Neural cell (in vitro differentiated cells): ENCODE data around the gene PGAP6. TPM values are rescaled to one million over a fixed set of nuclear protein-coding genes. Genes with fewer than 3 reads are reported as not detected.

Source experiments
- H2AFZ ChIP-seq: fragments of 200-600, 300-800 bp; sonication (generic), shearing (Covaris generic); 2 replicates; pipeline ENCODE4 v1.6.0; 2014; ENCODE audit warnings: low read depth, mild to moderate bottlenecking, antibody characterized with exemption, low read length, moderate library complexity
- H3F3A ChIP-seq: fragments of 200-600 bp; shearing (Covaris generic); 2 replicates; pipeline ENCODE4 v1.6.1; 2016; ENCODE audit warnings: mild to moderate bottlenecking, moderate library complexity, mixed read lengths, antibody characterized with exemption, low read length; ENCODE audit not compliant: insufficient read depth, poor library complexity, severe bottlenecking
- H3K27ac ChIP-seq: fragments of 200-600, 300-800 bp; sonication (generic), shearing (Covaris generic); 2 replicates; pipeline ENCODE4 v1.5.1; 2014; ENCODE audit warnings: mild to moderate bottlenecking, low read length, moderate library complexity
- H3K27me3 ChIP-seq: fragments of 300-800, 200-600 bp; sonication (generic), shearing (Covaris generic); 2 replicates; pipeline ENCODE4 v1.6.0; 2014; ENCODE audit warnings: mild to moderate bottlenecking, low read depth, low read length, moderate library complexity; ENCODE audit not compliant: insufficient read depth
- H3K36me3 ChIP-seq: fragments of 300-800, 200-600 bp; sonication (generic), shearing (Covaris generic); 2 replicates; pipeline ENCODE4 v1.5.1; 2014; ENCODE audit warnings: mild to moderate bottlenecking, antibody characterized with exemption, low read length, moderate library complexity; ENCODE audit not compliant: insufficient read depth
- H3K4me2 ChIP-seq: fragments of 300-800, 200-600 bp; sonication (generic), shearing (Covaris generic); 2 replicates; pipeline ENCODE4 v1.6.0; 2014; ENCODE audit warnings: mild to moderate bottlenecking, low read length
- H3K4me3 ChIP-seq: fragments of 300-800, 200-600 bp; sonication (generic), shearing (Covaris generic); 2 replicates; pipeline ENCODE4 v1.5.1; 2014; ENCODE audit warnings: mild to moderate bottlenecking, low read length, moderate library complexity
- H3K79me2 ChIP-seq: fragments of 200-600 bp; shearing (Covaris generic); replicated peaks from 2 replicates; pipeline ENCODE4 v1.6.0; 2014; ENCODE audit warnings: mild to moderate bottlenecking, low read length, moderate library complexity; ENCODE audit not compliant: insufficient read depth
- H3K9ac ChIP-seq: fragments of 300-800, 200-600 bp; sonication (generic), shearing (Covaris generic); 2 replicates; pipeline ENCODE4 v1.6.1; 2016; ENCODE audit warnings: mild to moderate bottlenecking, low read length, mixed read lengths
- H3K9me2 ChIP-seq: fragments of 200-600 bp; shearing (Covaris generic); 2 replicates; pipeline ENCODE4 v1.6.1; 2016; ENCODE audit warnings: mild to moderate bottlenecking, low read length, mixed read lengths; ENCODE audit not compliant: insufficient read depth
- H3K9me3 ChIP-seq: fragments of 200-600, 300-800 bp; sonication (generic), shearing (Covaris generic); 2 replicates; pipeline ENCODE4 v1.6.1; 2016; ENCODE audit warnings: mild to moderate bottlenecking, mixed run types, low read length, moderate library complexity, mixed read lengths
- H4K20me1 ChIP-seq: fragments of 200-600 bp; shearing (Covaris generic); 2 replicates; pipeline ENCODE4 v1.6.1; 2016; ENCODE audit warnings: mild to moderate bottlenecking, mixed run types; ENCODE audit not compliant: insufficient read depth
- EP300 ChIP-seq: fragments of 450-650 bp; conservative IDR thresholded peaks from 2 replicates; pipeline ENCODE4 v1.6.1; 2014; ENCODE audit warnings: antibody characterized with exemption, mild to moderate bottlenecking, moderate library complexity; ENCODE audit not compliant: poor library complexity, severe bottlenecking
- EZH2 ChIP-seq: fragments of 200-600, 300-800 bp; shearing (Covaris generic), sonication (generic); IDR thresholded peaks from 2 replicates; pipeline ENCODE4 v1.6.1; 2014; ENCODE audit warnings: antibody characterized with exemption, low read length, borderline replicate concordance, mild to moderate bottlenecking; ENCODE audit not compliant: insufficient read depth, poor library complexity, severe bottlenecking
- MXI1 ChIP-seq: fragments of 450-650 bp; conservative IDR thresholded peaks from 2 replicates; pipeline ENCODE4 v1.6.1; 2014; ENCODE audit warnings: antibody characterized with exemption, mild to moderate bottlenecking; ENCODE audit not compliant: poor library complexity, severe bottlenecking
- POLR2AphosphoS5 ChIP-seq: IDR thresholded peaks from 2 replicates; pipeline ENCODE4 v1.6.1; 2012
- RAD21 ChIP-seq: fragments of 450-650 bp; conservative IDR thresholded peaks from 2 replicates; pipeline ENCODE4 v1.6.1; 2014; ENCODE audit warnings: antibody characterized with exemption, mild to moderate bottlenecking, moderate library complexity
- SMC3 ChIP-seq: fragments of 450-650 bp; conservative IDR thresholded peaks from 2 replicates; pipeline ENCODE4 v1.6.1; 2014; ENCODE audit warnings: antibody characterized with exemption, mild to moderate bottlenecking, moderate library complexity; ENCODE audit not compliant: poor library complexity
- TAF1 ChIP-seq: IDR thresholded peaks from 2 replicates; pipeline ENCODE4 v1.6.1; 2012; ENCODE audit warnings: low read depth
- polyA plus RNA-seq: library from polyadenylated mRNA; depleted of rRNA; stranded (reverse); fragments of >200 nt; gene quantifications from 2 replicates; pipeline ENCODE4 v1.2.3, GENCODE V29; 2014
- TF ChIP-seq, protein P1 (sequence below): IDR thresholded peaks from 2 replicates; pipeline ENCODE4 v1.6.1; 2012; ENCODE audit warnings: borderline replicate concordance
- TF ChIP-seq, protein P2 (sequence below): fragments of 450-650 bp; IDR thresholded peaks from 2 replicates; pipeline ENCODE4 v1.5.1; 2014; ENCODE audit warnings: antibody characterized with exemption, mild to moderate bottlenecking, moderate library complexity; ENCODE audit not compliant: poor library complexity, severe bottlenecking

PGAP6 gene
- polyA plus RNA-seq, 1 donor from 2014 or later: 47.3 TPM

DNA sequence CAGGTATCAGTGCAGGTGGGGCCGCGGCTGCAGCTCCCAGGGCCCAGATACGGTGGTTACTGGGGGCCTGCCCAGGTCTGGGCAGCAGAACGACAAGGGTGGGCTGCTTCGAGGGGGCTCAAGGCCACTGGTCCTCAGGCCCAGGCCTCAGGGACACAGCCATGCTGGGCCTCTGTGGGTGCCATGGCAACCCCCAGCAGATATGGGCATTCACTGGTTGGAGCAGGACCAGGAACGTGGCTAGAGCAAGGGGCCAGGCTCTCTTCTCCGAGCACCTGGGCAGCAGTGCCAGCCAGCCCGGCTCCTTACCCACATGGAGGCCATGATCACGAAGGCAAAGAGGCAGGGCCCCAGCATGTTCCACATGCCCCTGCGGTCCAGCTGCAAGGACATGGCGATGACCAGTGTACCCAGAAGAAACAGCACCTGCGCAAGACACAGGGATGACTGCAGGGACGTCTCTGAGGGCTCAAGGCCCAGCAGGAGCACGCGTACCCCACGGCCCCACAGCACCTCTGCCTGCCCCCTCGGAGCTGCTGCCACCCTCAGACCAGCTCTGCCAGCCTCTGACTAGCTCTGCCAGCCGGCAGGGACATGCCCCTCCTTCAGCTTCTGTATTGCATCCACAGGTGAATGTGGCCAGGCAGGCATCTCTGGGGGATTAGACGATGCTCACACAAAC, 9.3 kb downstream of the PGAP6 start:
- Histone ChIP-seq H2AFZ (no peak overlapping the region), H3K4me2 (no peak overlapping the region), H3K9me3 (no peaks in the 10 kb centered on the region), H4K20me1 (no peaks in the 10 kb centered on the region), H3K9me2 (no peaks in the 10 kb centered on the region), H3K27ac (no peak overlapping the region), H3F3A (no peaks in the 10 kb centered on the region), H3K36me3 (no peaks in the 10 kb centered on the region), H3K27me3 (no peaks in the 10 kb centered on the region), H3K79me2 (no peaks in the 10 kb centered on the region), H3K9ac (no peak overlapping the region), H3K4me3 (no peak overlapping the region)
- TF ChIP-seq POLR2AphosphoS5 (no peak), EP300 (no peak), RAD21 (no peak), EZH2 (no peak), TAF1 (no peak), MXI1 (no peak), SMC3 (no peak)
- TF ChIP-seq, protein P1, sequence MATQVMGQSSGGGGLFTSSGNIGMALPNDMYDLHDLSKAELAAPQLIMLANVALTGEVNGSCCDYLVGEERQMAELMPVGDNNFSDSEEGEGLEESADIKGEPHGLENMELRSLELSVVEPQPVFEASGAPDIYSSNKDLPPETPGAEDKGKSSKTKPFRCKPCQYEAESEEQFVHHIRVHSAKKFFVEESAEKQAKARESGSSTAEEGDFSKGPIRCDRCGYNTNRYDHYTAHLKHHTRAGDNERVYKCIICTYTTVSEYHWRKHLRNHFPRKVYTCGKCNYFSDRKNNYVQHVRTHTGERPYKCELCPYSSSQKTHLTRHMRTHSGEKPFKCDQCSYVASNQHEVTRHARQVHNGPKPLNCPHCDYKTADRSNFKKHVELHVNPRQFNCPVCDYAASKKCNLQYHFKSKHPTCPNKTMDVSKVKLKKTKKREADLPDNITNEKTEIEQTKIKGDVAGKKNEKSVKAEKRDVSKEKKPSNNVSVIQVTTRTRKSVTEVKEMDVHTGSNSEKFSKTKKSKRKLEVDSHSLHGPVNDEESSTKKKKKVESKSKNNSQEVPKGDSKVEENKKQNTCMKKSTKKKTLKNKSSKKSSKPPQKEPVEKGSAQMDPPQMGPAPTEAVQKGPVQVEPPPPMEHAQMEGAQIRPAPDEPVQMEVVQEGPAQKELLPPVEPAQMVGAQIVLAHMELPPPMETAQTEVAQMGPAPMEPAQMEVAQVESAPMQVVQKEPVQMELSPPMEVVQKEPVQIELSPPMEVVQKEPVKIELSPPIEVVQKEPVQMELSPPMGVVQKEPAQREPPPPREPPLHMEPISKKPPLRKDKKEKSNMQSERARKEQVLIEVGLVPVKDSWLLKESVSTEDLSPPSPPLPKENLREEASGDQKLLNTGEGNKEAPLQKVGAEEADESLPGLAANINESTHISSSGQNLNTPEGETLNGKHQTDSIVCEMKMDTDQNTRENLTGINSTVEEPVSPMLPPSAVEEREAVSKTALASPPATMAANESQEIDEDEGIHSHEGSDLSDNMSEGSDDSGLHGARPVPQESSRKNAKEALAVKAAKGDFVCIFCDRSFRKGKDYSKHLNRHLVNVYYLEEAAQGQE: no peak
- TF ChIP-seq, protein P2, sequence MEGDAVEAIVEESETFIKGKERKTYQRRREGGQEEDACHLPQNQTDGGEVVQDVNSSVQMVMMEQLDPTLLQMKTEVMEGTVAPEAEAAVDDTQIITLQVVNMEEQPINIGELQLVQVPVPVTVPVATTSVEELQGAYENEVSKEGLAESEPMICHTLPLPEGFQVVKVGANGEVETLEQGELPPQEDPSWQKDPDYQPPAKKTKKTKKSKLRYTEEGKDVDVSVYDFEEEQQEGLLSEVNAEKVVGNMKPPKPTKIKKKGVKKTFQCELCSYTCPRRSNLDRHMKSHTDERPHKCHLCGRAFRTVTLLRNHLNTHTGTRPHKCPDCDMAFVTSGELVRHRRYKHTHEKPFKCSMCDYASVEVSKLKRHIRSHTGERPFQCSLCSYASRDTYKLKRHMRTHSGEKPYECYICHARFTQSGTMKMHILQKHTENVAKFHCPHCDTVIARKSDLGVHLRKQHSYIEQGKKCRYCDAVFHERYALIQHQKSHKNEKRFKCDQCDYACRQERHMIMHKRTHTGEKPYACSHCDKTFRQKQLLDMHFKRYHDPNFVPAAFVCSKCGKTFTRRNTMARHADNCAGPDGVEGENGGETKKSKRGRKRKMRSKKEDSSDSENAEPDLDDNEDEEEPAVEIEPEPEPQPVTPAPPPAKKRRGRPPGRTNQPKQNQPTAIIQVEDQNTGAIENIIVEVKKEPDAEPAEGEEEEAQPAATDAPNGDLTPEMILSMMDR: no peak

DNA sequence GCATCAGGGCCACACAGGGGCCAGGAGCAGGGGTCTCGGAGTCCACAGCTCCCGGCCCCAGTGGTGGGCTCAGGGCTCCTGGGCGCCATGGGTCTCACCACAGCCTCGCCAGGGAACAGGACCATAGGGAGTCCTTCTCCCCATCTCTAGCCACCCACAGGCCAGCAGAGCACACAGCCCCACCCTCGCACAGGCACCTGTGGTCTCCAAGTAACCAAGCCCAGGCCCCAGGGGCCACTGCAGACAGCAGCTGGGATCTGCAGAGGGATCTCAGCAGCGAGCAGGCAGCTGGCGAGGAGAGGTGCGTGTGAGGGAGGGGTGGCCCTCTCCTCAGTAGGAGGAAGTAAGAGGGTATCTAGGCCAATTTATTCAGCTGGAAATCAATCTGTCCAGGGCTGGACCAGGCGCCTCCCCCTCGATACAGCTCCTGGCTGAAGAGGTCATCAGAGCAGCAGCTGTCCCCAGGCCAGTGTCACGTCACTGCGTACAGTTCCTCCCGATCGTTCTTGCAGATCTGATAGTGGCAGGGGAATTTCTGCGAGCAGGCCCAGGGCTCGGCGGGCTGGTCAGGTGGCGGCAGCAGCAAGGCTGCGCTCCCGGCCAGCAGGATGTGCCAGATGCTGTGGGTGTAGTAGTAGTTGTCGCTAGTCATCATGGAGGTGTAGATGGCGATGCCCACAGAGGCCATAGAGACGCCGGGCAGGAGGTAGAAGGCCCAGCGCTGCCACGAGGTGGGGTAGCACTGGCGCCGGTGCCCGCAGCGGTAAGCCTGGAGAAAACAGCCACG, 10.1 kb downstream of the PGAP6 start:
- H3F3A ChIP-seq: no peaks in the 10 kb centered on the region
- H3K4me2 ChIP-seq: no peak overlapping the region
- H3K9me3 ChIP-seq: no peaks in the 10 kb centered on the region
- no peaks in the 10 kb centered on the region for H3K36me3 ChIP-seq
- TF ChIP-seq EP300 (no peak), EZH2 (no peak), MXI1 (no peak), SMC3 (no peak), POLR2AphosphoS5 (no peak), TAF1 (no peak), RAD21 (no peak)
- TF ChIP-seq, protein P2: no peak
- TF ChIP-seq, protein P1: no peak
- no peaks in the 10 kb centered on the region for H4K20me1 ChIP-seq
- H3K27ac ChIP-seq: no peak overlapping the region
- H3K9me2 ChIP-seq: no peaks in the 10 kb centered on the region
- H3K4me3 ChIP-seq: no peak overlapping the region
- H3K27me3 ChIP-seq: no peaks in the 10 kb centered on the region
- no peak overlapping the region for H3K9ac ChIP-seq
- no peak overlapping the region for H2AFZ ChIP-seq
- H3K79me2 ChIP-seq: no peaks in the 10 kb centered on the region
